Keratinocyte (primary cell): ENCODE data around the gene DCAF7. TPM values are rescaled to one million over a fixed set of nuclear protein-coding genes. Genes with fewer than 3 reads are reported as not detected.

Experiments
- DNase-seq: peaks from one replicate; pipeline ENCODE4 v3.0.0-alpha.2; 2011; ENCODE audit warnings: low read depth, missing footprints, low spot score
- FAIRE-seq: peaks from 2 replicates; lab custom pipeline; 2011; peaks lifted over from hg19 to GRCh38; lab: Jason Lieb, UNC
- H2AFZ ChIP-seq: 2 replicates; pipeline ENCODE4 v1.6.0; 2012; ENCODE audit warnings: low read length, control low read depth, inconsistent platforms; ENCODE audit not compliant: control insufficient read depth
- H3K27ac ChIP-seq: 2 replicates; pipeline ENCODE4 v1.5.1; 2011; ENCODE audit warnings: low read length; ENCODE audit not compliant: control insufficient read depth, insufficient read depth
- H3K27me3 ChIP-seq: 3 replicates; pipeline ENCODE4 v1.6.0; 2011; ENCODE audit warnings: low read length; ENCODE audit not compliant: control insufficient read depth, insufficient read depth; ENCODE audit errors: extremely low read depth
- H3K36me3 ChIP-seq, 2 experiments: 2 replicates in 1 of 2; 3 replicates in 1 of 2; pipeline ENCODE4 v1.5.1; 2011; ENCODE audit warnings: low read length in 2 of 2, mild to moderate bottlenecking in 1 of 2; ENCODE audit not compliant: control insufficient read depth in 2 of 2, insufficient read depth in 2 of 2; ENCODE audit errors: extremely low read depth in 1 of 2
- H3K4me1 ChIP-seq: 3 replicates; pipeline ENCODE4 v1.5.1; 2011; ENCODE audit warnings: low read length; ENCODE audit not compliant: control insufficient read depth, insufficient read depth; ENCODE audit errors: extremely low read depth
- H3K4me2 ChIP-seq: 3 replicates; pipeline ENCODE4 v1.6.0; 2011; ENCODE audit warnings: low read depth, low read length; ENCODE audit not compliant: control insufficient read depth, insufficient read depth; ENCODE audit errors: extremely low read depth
- H3K4me3 ChIP-seq, 3 experiments: fragments of 200-600 bp in 1 of 3; sonication (generic) in 1 of 3; 2 replicates in 2 of 3; 3 replicates in 1 of 3; pipeline ENCODE4 v1.5.1; 2011 to 2016; ENCODE audit warnings: low read length in 3 of 3, mild to moderate bottlenecking in 3 of 3, control low read depth in 2 of 3, inconsistent platforms in 1 of 3, low read depth in 1 of 3, mixed read lengths in 1 of 3, mixed run types in 1 of 3, moderate library complexity in 1 of 3; ENCODE audit not compliant: control insufficient read depth in 2 of 3, insufficient read depth in 2 of 3; ENCODE audit errors: extremely low read depth in 1 of 3
- H3K79me2 ChIP-seq: 2 replicates; pipeline ENCODE4 v1.6.0; 2012; ENCODE audit warnings: low read length; ENCODE audit not compliant: control insufficient read depth, insufficient read depth
- H3K9ac ChIP-seq: 3 replicates; pipeline ENCODE4 v1.6.0; 2011; ENCODE audit warnings: low read length; ENCODE audit not compliant: control insufficient read depth, insufficient read depth; ENCODE audit errors: extremely low read depth
- H3K9me1 ChIP-seq: 3 replicates; pipeline ENCODE4 v1.6.0; 2011; ENCODE audit warnings: low read length; ENCODE audit not compliant: control insufficient read depth, insufficient read depth; ENCODE audit errors: extremely low read depth
- H3K9me3 ChIP-seq: 2 replicates; pipeline ENCODE4 v1.5.1; 2012; ENCODE audit warnings: low read depth, low read length; ENCODE audit not compliant: control insufficient read depth
- H4K20me1 ChIP-seq: 3 replicates; pipeline ENCODE4 v1.6.0; 2011; ENCODE audit warnings: low read length; ENCODE audit not compliant: control insufficient read depth, insufficient read depth; ENCODE audit errors: extremely low read depth
- EZH2 ChIP-seq: IDR thresholded peaks from one replicate; pipeline ENCODE4 v1.6.1; 2012; ENCODE audit warnings: inconsistent platforms, mild to moderate bottlenecking, low read length, moderate library complexity
- dilution Hi-C: fragments of 300-500 bp; cut with MboI; formaldehyde crosslinking; loops from one replicate; pipeline ENCODE4 v1.7.0; 2020; ENCODE audit warnings: low sequenced_read_pairs; ENCODE audit not compliant: extremely low pct_ligation_motif_present
- polyA plus RNA-seq, 5 experiments: library from polyadenylated mRNA; depleted of rRNA in 3 of 5; stranded (reverse) in 3 of 5; stranded (forward) in 1 of 5; unstranded in 1 of 5; fragments of >200 nt; gene quantifications; 1 replicate in 1 of 5; 2 replicates in 3 of 5; 3 replicates in 1 of 5; pipeline versions ENCODE4 v1.2.1 to v1.2.3, GENCODE V29; 2011 to 2012; ENCODE audit warnings: missing spikeins in 2 of 5, low read depth in 1 of 5, low replicate concordance in 1 of 5
- TF ChIP-seq, protein P1 (sequence below), 3 experiments: IDR thresholded peaks in 1 of 3; conservative IDR thresholded peaks in 1 of 3; optimal IDR thresholded peaks in 1 of 3; 2 replicates in 2 of 3; 3 replicates in 1 of 3; pipeline versions ENCODE3 to v1.5.1; 2011; ENCODE audit warnings: low read length in 3 of 3, mild to moderate bottlenecking in 3 of 3, moderate library complexity in 2 of 3, control low read depth in 1 of 3, inconsistent platforms in 1 of 3; ENCODE audit not compliant: insufficient read depth in 2 of 3; ENCODE audit errors: extremely low read depth in 1 of 3

Gene DCAF7
- polyA plus RNA-seq, 1 donor (not counting 4 experiments of a cell fraction or from before 2014, with no cell fraction given), result 32.6 TPM

DNA sequence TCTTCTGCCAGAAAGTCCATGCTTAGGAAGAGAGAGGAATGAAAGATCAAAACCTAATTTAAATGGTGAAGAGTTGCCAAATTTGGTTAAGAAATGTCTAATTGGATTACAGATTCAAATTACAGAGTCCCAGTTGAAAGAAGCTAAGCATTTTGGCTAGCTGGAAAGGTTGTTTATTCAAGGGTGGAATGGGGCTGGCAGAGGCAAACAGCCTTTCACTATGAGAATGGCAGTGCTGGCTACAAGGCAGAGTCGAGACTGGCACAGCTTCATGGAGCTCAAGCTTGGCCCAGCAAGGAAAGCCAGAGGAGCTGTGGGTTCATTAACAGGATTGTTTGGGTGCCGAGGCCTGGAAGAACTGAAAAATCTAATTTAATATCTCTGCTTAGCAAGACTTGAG, 85.5 kb downstream of the DCAF7 start:
- Histone ChIP-seq H3K9ac (no peak overlapping the region), H3K4me1 (no peaks in the 10 kb centered on the region), H3K9me3 (no peaks in the 10 kb centered on the region), H3K79me2 (no peaks in the 10 kb centered on the region), H4K20me1 (no peaks in the 10 kb centered on the region), H3K27me3 (no peaks in the 10 kb centered on the region), H3K27ac (no peak overlapping the region), H3K36me3 (peaks cover 8 to 26% of the 10 kb centered on the region in 2 experiments), H3K9me1 (no peaks in the 10 kb centered on the region), H3K4me2 (no peak overlapping the region), H3K4me3 (no peak overlapping the region), H2AFZ (no peak overlapping the region)
- TF ChIP-seq EZH2, result no peak
- TF ChIP-seq, protein P1, sequence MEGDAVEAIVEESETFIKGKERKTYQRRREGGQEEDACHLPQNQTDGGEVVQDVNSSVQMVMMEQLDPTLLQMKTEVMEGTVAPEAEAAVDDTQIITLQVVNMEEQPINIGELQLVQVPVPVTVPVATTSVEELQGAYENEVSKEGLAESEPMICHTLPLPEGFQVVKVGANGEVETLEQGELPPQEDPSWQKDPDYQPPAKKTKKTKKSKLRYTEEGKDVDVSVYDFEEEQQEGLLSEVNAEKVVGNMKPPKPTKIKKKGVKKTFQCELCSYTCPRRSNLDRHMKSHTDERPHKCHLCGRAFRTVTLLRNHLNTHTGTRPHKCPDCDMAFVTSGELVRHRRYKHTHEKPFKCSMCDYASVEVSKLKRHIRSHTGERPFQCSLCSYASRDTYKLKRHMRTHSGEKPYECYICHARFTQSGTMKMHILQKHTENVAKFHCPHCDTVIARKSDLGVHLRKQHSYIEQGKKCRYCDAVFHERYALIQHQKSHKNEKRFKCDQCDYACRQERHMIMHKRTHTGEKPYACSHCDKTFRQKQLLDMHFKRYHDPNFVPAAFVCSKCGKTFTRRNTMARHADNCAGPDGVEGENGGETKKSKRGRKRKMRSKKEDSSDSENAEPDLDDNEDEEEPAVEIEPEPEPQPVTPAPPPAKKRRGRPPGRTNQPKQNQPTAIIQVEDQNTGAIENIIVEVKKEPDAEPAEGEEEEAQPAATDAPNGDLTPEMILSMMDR (optimal IDR thresholded peaks at IDR 0.05 in 1 of 3, IDR thresholded peaks at IDR 0.05 in 1 of 3, conservative IDR thresholded peaks at IDR 0.05 in 1 of 3; ENCODE audit: extremely low read depth in 1 of 3, insufficient read depth in 2 of 3, low read length in 3 of 3), result no peak
- FAIRE-seq (no peak), DNase-seq (no peak)
- dilution Hi-C loops, result no loop called here

DNA sequence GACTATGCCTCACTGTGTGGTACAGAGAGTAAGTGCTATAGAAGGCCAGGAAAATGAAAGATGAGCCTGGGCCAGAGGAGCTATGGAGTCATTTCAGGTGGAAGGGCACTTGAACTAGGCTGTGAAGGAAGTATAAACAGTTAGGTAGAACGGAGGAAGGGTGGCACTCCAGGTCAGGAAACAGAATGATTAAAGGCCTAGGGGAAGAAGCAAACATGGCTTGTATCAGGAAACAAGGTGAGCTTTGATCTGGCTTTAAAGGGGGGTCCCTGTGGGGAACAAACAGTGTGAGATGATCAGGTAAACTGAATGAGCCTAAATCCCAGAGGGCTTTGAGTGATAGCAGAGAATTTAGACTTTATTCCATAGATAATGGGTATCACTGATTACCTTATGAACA, 88.8 kb downstream of the DCAF7 start:
- FAIRE-seq (no peak), DNase-seq (no peak)
- no peak overlapping the region for H3K27ac ChIP-seq
- peaks cover 2% of the 10 kb centered on the region for H3K9me1 ChIP-seq
- H2AFZ ChIP-seq, result no peak overlapping the region
- no peak overlapping the region for H3K4me3 ChIP-seq
- H3K4me1 ChIP-seq, result no peaks in the 10 kb centered on the region
- no peaks in the 10 kb centered on the region for H3K79me2 ChIP-seq
- H3K4me2 ChIP-seq, result no peak overlapping the region
- TF ChIP-seq, protein P1 (optimal IDR thresholded peaks at IDR 0.05 in 1 of 3, IDR thresholded peaks at IDR 0.05 in 1 of 3, conservative IDR thresholded peaks at IDR 0.05 in 1 of 3; ENCODE audit: extremely low read depth in 1 of 3, insufficient read depth in 2 of 3, low read length in 3 of 3), result no peak
- no peak for TF ChIP-seq EZH2
- no peaks in the 10 kb centered on the region for H3K9me3 ChIP-seq
- H4K20me1 ChIP-seq, result no peaks in the 10 kb centered on the region
- H3K27me3 ChIP-seq, result no peaks in the 10 kb centered on the region
- peaks cover 8 to 17% of the 10 kb centered on the region in 2 experiments for H3K36me3 ChIP-seq
- dilution Hi-C loops, result no loop called here
- no peak overlapping the region for H3K9ac ChIP-seq
